Activated T-helper 1 cell treated with anti-CD3 and anti-CD28 coated beads, Interleukin-2, amount 50 U/mL, for 16 hours (primary cell): ENCODE measurements around the gene SCNN1B.

Experiments
- DNase-seq, 2 donors: peaks; one replicate each; pipeline ENCODE4 v3.0.0-alpha.2; 2020; ENCODE audit warnings: low read depth in 1 of 2, low spot score in 1 of 2

The SCNN1B gene

GRCh38 chr16:23403547-23403946 is 101.4 kb downstream of the SCNN1B start:
- no peak for DNase-seq

- no peak for DNase-seq
Observed at GRCh38 chr16:23406024-23406423, 103.9 kb downstream of the SCNN1B start.

GRCh38 chr16:23406546-23407240 is 104.6 kb downstream of the SCNN1B start:
- DNase-seq = no peak

- DNase-seq = no peak
Observed at GRCh38 chr16:23407436-23408127, 105.5 kb downstream of the SCNN1B start.

GRCh38 chr16:23408242-23408822 is 106.2 kb downstream of the SCNN1B start:
- DNase-seq = no peak

- no peak for DNase-seq
Observed at GRCh38 chr16:23408823-23409298, 106.8 kb downstream of the SCNN1B start.

- no peak for DNase-seq
Observed at GRCh38 chr16:23409522-23409921, 107.4 kb downstream of the SCNN1B start.

- DNase-seq = no peak
Observed at GRCh38 chr16:23410176-23410575, 108.1 kb downstream of the SCNN1B start.

GRCh38 chr16:23414731-23415130 is 112.6 kb downstream of the SCNN1B start:
- no peak for DNase-seq

GRCh38 chr16:23416816-23417215 is 114.7 kb downstream of the SCNN1B start:
- DNase-seq = no peak

GRCh38 chr16:23420011-23420410 is 117.9 kb downstream of the SCNN1B start:
- no peak for DNase-seq

- DNase-seq = no peak
Observed at GRCh38 chr16:23423496-23424049, 121.5 kb downstream of the SCNN1B start.

- DNase-seq = no peak
Observed at GRCh38 chr16:23424292-23424958, 122.3 kb downstream of the SCNN1B start.

GRCh38 chr16:23428351-23428750 is 126.2 kb downstream of the SCNN1B start:
- no peak for DNase-seq
